HepG2 (cell line): Measurements from ENCODE around the gene DYNC1I2. TPM values are rescaled to one million over a fixed set of nuclear protein-coding genes. Genes with fewer than 3 reads are reported as not detected.

Source experiments
- AGO1 ChIP-seq: fragments of 200-400 bp; formaldehyde crosslinking; IDR thresholded peaks from 2 replicates; pipeline ENCODE4 v1.6.1; 2017; ENCODE audit warnings: mild to moderate bottlenecking, low read depth, low read length, moderate library complexity; ENCODE audit not compliant: poor library complexity, severe bottlenecking
- GATA4 ChIP-seq: sonication (generic); IDR thresholded peaks from 2 replicates; pipeline ENCODE4 v1.6.1; 2016; ENCODE audit warnings: antibody characterized with exemption, low read depth, borderline replicate concordance
- JUN ChIP-seq: sonication (generic); formaldehyde crosslinking; IDR thresholded peaks from 2 replicates; pipeline ENCODE4 v1.4.0; 2020; ENCODE audit warnings: mild to moderate bottlenecking, missing genetic modification reagents
- PCBP1 ChIP-seq: fragments of 200-400 bp; formaldehyde crosslinking; IDR thresholded peaks from 2 replicates; pipeline ENCODE4 v1.6.1; 2017; ENCODE audit warnings: mild to moderate bottlenecking, low read depth, low read length, borderline replicate concordance
- SMYD3 ChIP-seq: sonication (generic); formaldehyde crosslinking; IDR thresholded peaks from 2 replicates; pipeline ENCODE4 v1.8.1; 2023; ENCODE audit warnings: mild to moderate bottlenecking, missing genetic modification reagents
- ZEB1 ChIP-seq: IDR thresholded peaks from 2 replicates; pipeline ENCODE4 v1.6.1; 2012; ENCODE audit warnings: mild to moderate bottlenecking, low read depth, inconsistent platforms; ENCODE audit not compliant: insufficient replicate concordance
- ZNF17 ChIP-seq: sonication (generic); formaldehyde crosslinking; IDR thresholded peaks from 2 replicates; pipeline ENCODE4 v1.5.0; 2020; ENCODE audit warnings: mild to moderate bottlenecking, missing genetic modification reagents
- ZNF543 ChIP-seq: sonication (generic); formaldehyde crosslinking; IDR thresholded peaks from 2 replicates; pipeline ENCODE4 v1.4.0; 2020; ENCODE audit warnings: mild to moderate bottlenecking, missing genetic modification reagents
- ZNF879 ChIP-seq: sonication (generic); formaldehyde crosslinking; IDR thresholded peaks from 2 replicates; pipeline ENCODE4 v1.8.1; 2023; ENCODE audit warnings: missing genetic modification reagents
- polyA plus RNA-seq, 8 experiments: library from polyadenylated mRNA; depleted of rRNA in 3 of 8; stranded (reverse) in 7 of 8; unstranded in 1 of 8; fragments of >200 nt; fragmentation: Illumina TruSeq in 4 of 8; extraction: Trizol in 4 of 8; gene quantifications; 2 replicates each; pipeline versions ENCODE4 v1.2.1 to v1.2.3, GENCODE V29; 2011 to 2016; ENCODE audit warnings: low read depth in 4 of 8, missing spikeins in 1 of 8, mixed read lengths in 1 of 8; ENCODE audit not compliant: insufficient read depth in 1 of 8
- total RNA-seq, 5 experiments: library from RNA; depleted of rRNA; stranded (reverse); fragments of >200 nt; fragmentation: Illumina TruSeq; extraction: Trizol; gene quantifications; 2 replicates each; pipeline ENCODE4 v1.2.3, GENCODE V29; 2016; ENCODE audit warnings: low read depth in 1 of 5
- TF ChIP-seq, protein P1 (sequence below): IDR thresholded peaks from 2 replicates; pipeline ENCODE4 v1.6.1; 2012; ENCODE audit warnings: low read length, improper control_type of control experiment
- TF ChIP-seq, protein P2 (sequence below): sonication (generic); formaldehyde crosslinking; conservative IDR thresholded peaks from 2 replicates; pipeline ENCODE4 v1.5.0; 2020; ENCODE audit warnings: missing genetic modification reagents
- TF ChIP-seq, protein P3 (sequence below): sonication (generic); formaldehyde crosslinking; IDR thresholded peaks from 2 replicates; pipeline ENCODE4 v1.4.0; 2020; ENCODE audit warnings: missing genetic modification reagents
- TF ChIP-seq, protein P4 (sequence below): sonication (generic); formaldehyde crosslinking; IDR thresholded peaks from 2 replicates; pipeline ENCODE4 v1.9.0; 2021; ENCODE audit warnings: missing genetic modification reagents, borderline replicate concordance
- TF ChIP-seq, protein P5 (sequence below): sonication (generic); formaldehyde crosslinking; IDR thresholded peaks from 2 replicates; pipeline ENCODE4 v1.5.1; 2020; ENCODE audit warnings: mild to moderate bottlenecking, missing genetic modification reagents
- TF ChIP-seq, protein P6 (sequence below): sonication (generic); formaldehyde crosslinking; IDR thresholded peaks from 2 replicates; pipeline ENCODE4 v1.5.1; 2020; ENCODE audit warnings: missing genetic modification reagents, mild to moderate bottlenecking, borderline replicate concordance

The DYNC1I2 gene
- total and polyA plus RNA-seq, 2 of the 13 experiments (the other 11 are each of a cell fraction or from before 2014, with no cell fraction given) = 84.0 to 99.8 TPM

DNA sequence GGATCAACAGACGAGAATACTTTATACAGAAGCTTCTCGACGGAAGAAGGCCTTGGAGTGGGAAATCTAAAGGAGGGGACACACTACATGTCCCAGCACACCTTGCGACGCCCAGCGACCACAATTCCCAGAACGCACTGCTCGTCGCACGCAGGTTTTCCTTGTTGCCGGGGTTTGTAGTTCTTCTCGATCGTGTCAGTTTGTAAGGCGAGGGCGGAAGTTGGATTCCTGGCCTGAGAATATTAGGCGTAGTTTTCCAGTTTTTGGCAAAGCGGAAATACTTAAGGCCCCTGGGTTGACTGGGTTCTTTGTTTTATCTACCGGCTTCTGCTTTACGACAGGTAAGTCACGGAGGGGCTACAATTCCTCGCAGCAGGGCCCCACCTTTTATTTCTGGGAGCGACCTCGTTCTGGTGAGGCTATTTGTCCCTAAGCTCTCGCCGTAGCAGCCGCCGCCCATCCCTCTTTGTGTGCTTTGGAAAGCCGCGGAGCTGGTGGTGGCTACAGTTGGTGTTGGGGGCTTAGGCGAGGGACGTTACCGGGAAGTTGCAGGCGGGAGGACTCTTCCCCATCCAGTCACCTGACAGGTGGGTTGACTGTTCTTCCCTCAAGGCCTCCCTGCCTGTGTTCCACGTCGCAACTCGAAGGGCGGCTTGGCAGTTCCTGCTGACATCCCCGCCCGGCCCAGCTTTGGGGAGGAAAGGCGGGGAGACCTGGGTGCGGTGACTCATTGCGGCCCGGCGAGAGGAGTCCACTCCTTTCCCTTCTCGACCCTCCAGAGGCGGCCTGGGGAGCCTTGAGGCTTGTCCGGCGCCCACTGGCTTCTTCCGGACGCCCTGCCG lies at the start of gene DYNC1I2 (continued):
- TF ChIP-seq, protein P1, sequence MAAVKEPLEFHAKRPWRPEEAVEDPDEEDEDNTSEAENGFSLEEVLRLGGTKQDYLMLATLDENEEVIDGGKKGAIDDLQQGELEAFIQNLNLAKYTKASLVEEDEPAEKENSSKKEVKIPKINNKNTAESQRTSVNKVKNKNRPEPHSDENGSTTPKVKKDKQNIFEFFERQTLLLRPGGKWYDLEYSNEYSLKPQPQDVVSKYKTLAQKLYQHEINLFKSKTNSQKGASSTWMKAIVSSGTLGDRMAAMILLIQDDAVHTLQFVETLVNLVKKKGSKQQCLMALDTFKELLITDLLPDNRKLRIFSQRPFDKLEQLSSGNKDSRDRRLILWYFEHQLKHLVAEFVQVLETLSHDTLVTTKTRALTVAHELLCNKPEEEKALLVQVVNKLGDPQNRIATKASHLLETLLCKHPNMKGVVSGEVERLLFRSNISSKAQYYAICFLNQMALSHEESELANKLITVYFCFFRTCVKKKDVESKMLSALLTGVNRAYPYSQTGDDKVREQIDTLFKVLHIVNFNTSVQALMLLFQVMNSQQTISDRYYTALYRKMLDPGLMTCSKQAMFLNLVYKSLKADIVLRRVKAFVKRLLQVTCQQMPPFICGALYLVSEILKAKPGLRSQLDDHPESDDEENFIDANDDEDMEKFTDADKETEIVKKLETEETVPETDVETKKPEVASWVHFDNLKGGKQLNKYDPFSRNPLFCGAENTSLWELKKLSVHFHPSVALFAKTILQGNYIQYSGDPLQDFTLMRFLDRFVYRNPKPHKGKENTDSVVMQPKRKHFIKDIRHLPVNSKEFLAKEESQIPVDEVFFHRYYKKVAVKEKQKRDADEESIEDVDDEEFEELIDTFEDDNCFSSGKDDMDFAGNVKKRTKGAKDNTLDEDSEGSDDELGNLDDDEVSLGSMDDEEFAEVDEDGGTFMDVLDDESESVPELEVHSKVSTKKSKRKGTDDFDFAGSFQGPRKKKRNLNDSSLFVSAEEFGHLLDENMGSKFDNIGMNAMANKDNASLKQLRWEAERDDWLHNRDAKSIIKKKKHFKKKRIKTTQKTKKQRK = no peak
- TF ChIP-seq, protein P2, sequence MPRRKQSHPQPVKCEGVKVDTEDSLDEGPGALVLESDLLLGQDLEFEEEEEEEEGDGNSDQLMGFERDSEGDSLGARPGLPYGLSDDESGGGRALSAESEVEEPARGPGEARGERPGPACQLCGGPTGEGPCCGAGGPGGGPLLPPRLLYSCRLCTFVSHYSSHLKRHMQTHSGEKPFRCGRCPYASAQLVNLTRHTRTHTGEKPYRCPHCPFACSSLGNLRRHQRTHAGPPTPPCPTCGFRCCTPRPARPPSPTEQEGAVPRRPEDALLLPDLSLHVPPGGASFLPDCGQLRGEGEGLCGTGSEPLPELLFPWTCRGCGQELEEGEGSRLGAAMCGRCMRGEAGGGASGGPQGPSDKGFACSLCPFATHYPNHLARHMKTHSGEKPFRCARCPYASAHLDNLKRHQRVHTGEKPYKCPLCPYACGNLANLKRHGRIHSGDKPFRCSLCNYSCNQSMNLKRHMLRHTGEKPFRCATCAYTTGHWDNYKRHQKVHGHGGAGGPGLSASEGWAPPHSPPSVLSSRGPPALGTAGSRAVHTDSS (CRISPR knock-in tag) = peak; percentile 95
- TF ChIP-seq, protein P3, sequence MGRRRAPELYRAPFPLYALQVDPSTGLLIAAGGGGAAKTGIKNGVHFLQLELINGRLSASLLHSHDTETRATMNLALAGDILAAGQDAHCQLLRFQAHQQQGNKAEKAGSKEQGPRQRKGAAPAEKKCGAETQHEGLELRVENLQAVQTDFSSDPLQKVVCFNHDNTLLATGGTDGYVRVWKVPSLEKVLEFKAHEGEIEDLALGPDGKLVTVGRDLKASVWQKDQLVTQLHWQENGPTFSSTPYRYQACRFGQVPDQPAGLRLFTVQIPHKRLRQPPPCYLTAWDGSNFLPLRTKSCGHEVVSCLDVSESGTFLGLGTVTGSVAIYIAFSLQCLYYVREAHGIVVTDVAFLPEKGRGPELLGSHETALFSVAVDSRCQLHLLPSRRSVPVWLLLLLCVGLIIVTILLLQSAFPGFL (CRISPR knock-in tag) = no peak
- TF ChIP-seq ZEB1 (peak; percentile 77), PCBP1 (0 out of 2 replicates have a peak, but pooled peaks have one; percentile 57), ZNF17 (0 out of 2 replicates have a peak, but pooled peaks have one; percentile 89), ZNF879 (CRISPR knock-in tag) (peak; percentile 72; the same call in 1 of the 2 replicates), SMYD3 (CRISPR knock-in tag) (peak; percentile 49), GATA4 (peak; percentile 53; the same call in 1 of the 2 replicates), JUN (CRISPR knock-in tag) (peak; percentile 70), ZNF543 (CRISPR knock-in tag) (peak; percentile 97), AGO1 (peak; percentile 77)
- TF ChIP-seq, protein P4, sequence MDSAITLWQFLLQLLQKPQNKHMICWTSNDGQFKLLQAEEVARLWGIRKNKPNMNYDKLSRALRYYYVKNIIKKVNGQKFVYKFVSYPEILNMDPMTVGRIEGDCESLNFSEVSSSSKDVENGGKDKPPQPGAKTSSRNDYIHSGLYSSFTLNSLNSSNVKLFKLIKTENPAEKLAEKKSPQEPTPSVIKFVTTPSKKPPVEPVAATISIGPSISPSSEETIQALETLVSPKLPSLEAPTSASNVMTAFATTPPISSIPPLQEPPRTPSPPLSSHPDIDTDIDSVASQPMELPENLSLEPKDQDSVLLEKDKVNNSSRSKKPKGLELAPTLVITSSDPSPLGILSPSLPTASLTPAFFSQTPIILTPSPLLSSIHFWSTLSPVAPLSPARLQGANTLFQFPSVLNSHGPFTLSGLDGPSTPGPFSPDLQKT (CRISPR knock-in tag) = peak; percentile 50; the same call in 1 of the 2 replicates
- TF ChIP-seq, protein P5, sequence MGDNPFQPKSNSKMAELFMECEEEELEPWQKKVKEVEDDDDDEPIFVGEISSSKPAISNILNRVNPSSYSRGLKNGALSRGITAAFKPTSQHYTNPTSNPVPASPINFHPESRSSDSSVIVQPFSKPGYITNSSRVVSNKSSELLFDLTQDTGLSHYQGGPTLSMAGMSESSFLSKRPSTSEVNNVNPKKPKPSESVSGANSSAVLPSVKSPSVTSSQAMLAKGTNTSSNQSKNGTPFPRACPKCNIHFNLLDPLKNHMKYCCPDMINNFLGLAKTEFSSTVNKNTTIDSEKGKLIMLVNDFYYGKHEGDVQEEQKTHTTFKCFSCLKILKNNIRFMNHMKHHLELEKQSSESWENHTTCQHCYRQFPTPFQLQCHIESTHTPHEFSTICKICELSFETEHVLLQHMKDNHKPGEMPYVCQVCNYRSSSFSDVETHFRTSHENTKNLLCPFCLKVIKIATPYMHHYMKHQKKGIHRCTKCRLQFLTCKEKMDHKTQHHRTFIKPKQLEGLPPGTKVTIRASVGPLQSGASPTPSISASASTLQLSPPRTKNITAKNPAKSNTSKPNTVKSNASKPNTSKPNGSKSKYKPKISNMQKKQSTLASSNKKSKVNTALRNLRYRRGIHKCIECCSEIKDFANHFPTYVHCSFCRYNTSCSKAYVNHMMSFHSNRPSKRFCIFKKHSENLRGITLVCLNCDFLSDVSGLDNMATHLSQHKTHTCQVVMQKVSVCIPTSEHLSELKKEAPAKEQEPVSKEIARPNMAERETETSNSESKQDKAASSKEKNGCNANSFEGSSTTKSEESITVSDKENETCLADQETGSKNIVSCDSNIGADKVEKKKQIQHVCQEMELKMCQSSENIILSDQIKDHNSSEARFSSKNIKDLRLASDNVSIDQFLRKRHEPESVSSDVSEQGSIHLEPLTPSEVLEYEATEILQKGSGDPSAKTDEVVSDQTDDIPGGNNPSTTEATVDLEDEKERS (CRISPR knock-in tag) = peak; percentile 82; the same call in 1 of the 2 replicates
- TF ChIP-seq, protein P6, sequence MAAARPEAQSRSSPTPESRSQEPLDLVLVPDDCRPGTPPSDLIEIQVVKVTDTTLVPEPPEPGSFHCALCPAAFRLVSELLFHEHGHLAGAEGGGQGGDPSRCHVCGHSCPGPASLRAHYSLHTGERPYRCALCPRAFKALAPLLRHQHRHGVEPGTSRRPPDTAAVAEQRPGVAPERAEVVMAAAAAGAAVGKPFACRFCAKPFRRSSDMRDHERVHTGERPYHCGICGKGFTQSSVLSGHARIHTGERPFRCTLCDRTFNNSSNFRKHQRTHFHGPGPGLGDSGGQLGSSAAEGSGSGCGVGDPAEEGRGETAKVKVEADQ (CRISPR knock-in tag) = peak; percentile 53; the same call in 1 of the 2 replicates
